H9 (cell line): ENCODE measurements around the gene PHF20. TPM values are rescaled to one million over a fixed set of nuclear protein-coding genes. Genes with fewer than 3 reads are reported as not detected.

Source experiments
- DNase-seq: peaks from one replicate; pipeline ENCODE4 v3.0.0-alpha.2; 2017
- H2AFZ ChIP-seq: one replicate; pipeline ENCODE4 v1.6.1; 2013; ENCODE audit warnings: mild to moderate bottlenecking, low read length, control low read depth, moderate library complexity
- H2AK5ac ChIP-seq: 2 replicates; pipeline ENCODE4 v1.6.1; 2013; ENCODE audit warnings: low read length, control low read depth, mixed read lengths; ENCODE audit not compliant: insufficient read length
- H2BK120ac ChIP-seq: one replicate; pipeline ENCODE4 v1.6.1; 2013; ENCODE audit warnings: low read depth, mild to moderate bottlenecking, low read length, control low read depth, inconsistent platforms; ENCODE audit not compliant: poor library complexity, severe bottlenecking
- H2BK12ac ChIP-seq: 2 replicates; pipeline ENCODE4 v1.6.1; 2013; ENCODE audit warnings: low read length, control low read depth, mixed read lengths, low read depth; ENCODE audit not compliant: insufficient read length
- H2BK15ac ChIP-seq: 2 replicates; pipeline ENCODE4 v1.6.1; 2013; ENCODE audit warnings: low read depth, low read length, control low read depth
- H2BK20ac ChIP-seq: one replicate; pipeline ENCODE4 v1.6.1; 2013; ENCODE audit warnings: low read depth, mild to moderate bottlenecking, low read length, control low read depth, inconsistent platforms; ENCODE audit not compliant: poor library complexity, severe bottlenecking
- H2BK5ac ChIP-seq: 2 replicates; pipeline ENCODE4 v1.6.1; 2013; ENCODE audit warnings: low read length, control low read depth, mixed read lengths; ENCODE audit not compliant: insufficient read length
- H3K14ac ChIP-seq: 2 replicates; pipeline ENCODE4 v1.6.1; 2013; ENCODE audit warnings: low read length, control low read depth; ENCODE audit not compliant: insufficient read depth
- H3K18ac ChIP-seq: 2 replicates; pipeline ENCODE4 v1.6.1; 2013; ENCODE audit warnings: low read depth, mild to moderate bottlenecking, mixed read lengths, low read length, control low read depth; ENCODE audit not compliant: insufficient read length
- H3K23ac ChIP-seq: 2 replicates; pipeline ENCODE4 v1.6.1; 2013; ENCODE audit warnings: low read length, control low read depth, mixed read lengths, low read depth; ENCODE audit not compliant: insufficient read length
- H3K23me2 ChIP-seq: 2 replicates; pipeline ENCODE4 v1.6.1; 2013; ENCODE audit warnings: low read depth, mild to moderate bottlenecking, mixed read lengths, low read length, control low read depth; ENCODE audit not compliant: insufficient read length, poor library complexity, severe bottlenecking
- H3K27ac ChIP-seq: 2 replicates; pipeline ENCODE4 v1.5.1; 2013; ENCODE audit warnings: low read length, control low read depth, mixed read lengths, low read depth; ENCODE audit not compliant: insufficient read length
- H3K27me3 ChIP-seq: 2 replicates; pipeline ENCODE4 v1.6.1; 2013; ENCODE audit warnings: low read length, control low read depth, inconsistent platforms; ENCODE audit not compliant: insufficient read depth
- H3K4ac ChIP-seq: 2 replicates; pipeline ENCODE4 v1.6.1; 2013; ENCODE audit warnings: low read depth, mild to moderate bottlenecking, control low read depth, inconsistent platforms, low read length, moderate library complexity
- H3K4me1 ChIP-seq: 2 replicates; pipeline ENCODE4 v1.6.1; 2013; ENCODE audit warnings: low read length, control low read depth, inconsistent platforms; ENCODE audit not compliant: insufficient read depth
- H3K4me2 ChIP-seq: 2 replicates; pipeline ENCODE4 v1.6.1; 2013; ENCODE audit warnings: low read length, control low read depth, mixed read lengths; ENCODE audit not compliant: insufficient read length, insufficient read depth
- H3K56ac ChIP-seq: 2 replicates; pipeline ENCODE4 v1.6.1; 2013; ENCODE audit warnings: low read depth, mild to moderate bottlenecking, mixed read lengths, low read length, control low read depth; ENCODE audit not compliant: insufficient read length
- H3K79me1 ChIP-seq: 2 replicates; pipeline ENCODE4 v1.6.1; 2013; ENCODE audit warnings: low read depth, mild to moderate bottlenecking, moderate library complexity, low read length, control low read depth, inconsistent platforms; ENCODE audit not compliant: insufficient read depth, poor library complexity, severe bottlenecking
- H3K79me2 ChIP-seq: 2 replicates; pipeline ENCODE4 v1.6.1; 2013; ENCODE audit warnings: low read length, control low read depth, inconsistent platforms; ENCODE audit not compliant: insufficient read depth
- H3K9ac ChIP-seq: 2 replicates; pipeline ENCODE4 v1.6.1; 2013; ENCODE audit warnings: low read length, control low read depth, mixed read lengths; ENCODE audit not compliant: insufficient read length; ENCODE audit errors: extremely low read depth
- H3K9me3 ChIP-seq: one replicate; pipeline ENCODE4 v1.6.1; 2013; ENCODE audit warnings: low read depth, low read length, inconsistent platforms; ENCODE audit not compliant: control insufficient read depth
- H3T11ph ChIP-seq: one replicate; pipeline ENCODE4 v1.6.1; 2013; ENCODE audit warnings: mild to moderate bottlenecking, low read length, control low read depth, inconsistent platforms
- H4K20me1 ChIP-seq: one replicate; pipeline ENCODE4 v1.6.1; 2013; ENCODE audit not compliant: control insufficient read depth, insufficient read length, insufficient read depth
- H4K5ac ChIP-seq: 2 replicates; pipeline ENCODE4 v1.6.1; 2013; ENCODE audit warnings: low read depth, mild to moderate bottlenecking, mixed read lengths, low read length, control low read depth; ENCODE audit not compliant: insufficient read length
- H4K8ac ChIP-seq: replicated peaks from 2 replicates; pipeline ENCODE4 v1.6.1; 2013; ENCODE audit warnings: low read length, control low read depth, mixed read lengths, low read depth; ENCODE audit not compliant: insufficient read length
- H4K91ac ChIP-seq: 2 replicates; pipeline ENCODE4 v1.6.1; 2013; ENCODE audit warnings: low read depth, mild to moderate bottlenecking, moderate library complexity, mixed read lengths, low read length, control low read depth; ENCODE audit not compliant: insufficient read length
- H3K27ac Mint-ChIP-seq, 3 experiments: 2 replicates in 2 of 3; 3 replicates in 1 of 3; pipeline ENCODE4 v1.8.0; 2020 to 2021; ENCODE audit warnings: mixed read lengths in 3 of 3, mild to moderate bottlenecking in 1 of 3, moderate library complexity in 1 of 3
- H3K27me3 Mint-ChIP-seq: 2 replicates; pipeline ENCODE4 v1.8.0; 2021; ENCODE audit warnings: low read depth, mild to moderate bottlenecking, moderate library complexity, mixed read lengths
- H3K36me3 Mint-ChIP-seq, 3 experiments: 2 replicates in 2 of 3; 3 replicates in 1 of 3; pipeline ENCODE4 v1.8.0; 2020 to 2021; ENCODE audit warnings: low read depth in 3 of 3, mixed read lengths in 3 of 3; ENCODE audit not compliant: insufficient read depth in 1 of 3
- H3K4me1 Mint-ChIP-seq, 2 experiments: 2 replicates each; pipeline ENCODE4 v1.8.0; 2020; ENCODE audit warnings: mixed read lengths in 2 of 2
- H3K4me3 Mint-ChIP-seq, 2 experiments: 2 replicates in 1 of 2; 3 replicates in 1 of 2; pipeline ENCODE4 v1.8.0; 2020 to 2021; ENCODE audit warnings: mild to moderate bottlenecking in 2 of 2, mixed read lengths in 2 of 2, moderate library complexity in 1 of 2
- H3K9me3 Mint-ChIP-seq, 2 experiments: 2 replicates in 1 of 2; 3 replicates in 1 of 2; pipeline ENCODE4 v1.8.0; 2020; ENCODE audit warnings: mild to moderate bottlenecking in 2 of 2, mixed read lengths in 2 of 2, moderate library complexity in 1 of 2
- CTCF ChIP-seq: fragments of 200-600 bp; sonication (generic); conservative IDR thresholded peaks from 3 replicates; pipeline ENCODE4 v1.8.0; 2021; ENCODE audit warnings: antibody characterized with exemption, mild to moderate bottlenecking
- WGBS: extraction: QIAGEN DNeasy Blood & Tissue Kit; methylation state at CpG from one replicate; pipeline ENCODE4 v1.1.7; 2013; ENCODE audit warnings: missing lambda C conversion rate, low lambda C conversion rate, mixed read lengths; ENCODE audit not compliant: insufficient read length; ENCODE audit errors: extremely low coverage; 5-methylcytosine and 5-hydroxymethylcytosine counted together
- total RNA-seq: library from RNA; stranded (reverse); gene quantifications from 2 replicates; pipeline ENCODE4 v1.2.1, GENCODE V29; 2021

Gene PHF20
- total RNA-seq, 1 experiment from 2014 or later, result 50.3 TPM

GRCh38 chr20:35903843-35904242 lies 132.0 kb downstream of the PHF20 start:
- Mint-ChIP-seq H3K27ac (no peak overlapping the region), H3K9me3 (no peaks in the 10 kb centered on the region), H3K36me3 (peaks cover 16 to 43% (median 42%) of the 10 kb centered on the region in 3 experiments; a peak in 6 of 7 replicates), H3K4me3 (no peak overlapping the region), H3K27me3 (no peaks in the 10 kb centered on the region), H3K4me1 (peaks cover 20 to 30% of the 10 kb centered on the region in 2 experiments)
- no peak overlapping the region for H2AK5ac ChIP-seq
- no peaks in the 10 kb centered on the region for H3K9me3 ChIP-seq
- H3K14ac ChIP-seq, result no peak overlapping the region
- peaks cover 11% of the 10 kb centered on the region for H3K4me1 ChIP-seq
- no peak overlapping the region for H2BK15ac ChIP-seq
- no peak overlapping the region for H2BK5ac ChIP-seq
- H3K23me2 ChIP-seq, result no peaks in the 10 kb centered on the region
- H3K27me3 ChIP-seq, result no peaks in the 10 kb centered on the region
- no peak overlapping the region for H2BK12ac ChIP-seq
- H3K4me2 ChIP-seq, result no peak overlapping the region
- no peak overlapping the region for H3K4ac ChIP-seq
- H3K56ac ChIP-seq, result no peak overlapping the region
- no peak overlapping the region for H4K5ac ChIP-seq
- no peak overlapping the region for H3K9ac ChIP-seq
- no CpG with 5 or more reads among the region's 3 CpGs for WGBS
- no peak overlapping the region for H3T11ph ChIP-seq
- no peak overlapping the region for H3K23ac ChIP-seq
- H3K79me1 ChIP-seq, result no peaks in the 10 kb centered on the region
- TF ChIP-seq CTCF, result no peak
- H3K18ac ChIP-seq, result no peak overlapping the region
- no peaks in the 10 kb centered on the region for H3K79me2 ChIP-seq
- H4K8ac ChIP-seq, result no peak overlapping the region
- no peak overlapping the region for H2BK120ac ChIP-seq
- no peaks in the 10 kb centered on the region for H4K20me1 ChIP-seq
- H2AFZ ChIP-seq, result no peak overlapping the region
- DNase-seq, result no peak
- no peak overlapping the region for H3K27ac ChIP-seq
- H2BK20ac ChIP-seq, result no peak overlapping the region
- no peak overlapping the region for H4K91ac ChIP-seq
